HL-60 (cell line): ENCODE measurements around the gene DHRS2.

Source experiments
- DNase-seq, 2 experiments: peaks; one replicate each; pipeline ENCODE4 v3.0.0-alpha.2; 2010 to 2020; ENCODE audit warnings: low read depth in 1 of 2, low spot score in 1 of 2
- H3K27ac ChIP-seq: fragments of 250-450 bp; sonication (Bioruptor Pico); replicated peaks from 2 replicates; pipeline ENCODE4 v1.5.1; 2020; ENCODE audit warnings: mild to moderate bottlenecking, moderate library complexity
- H3K27me3 ChIP-seq: fragments of 250-450 bp; sonication (Bioruptor Pico); 2 replicates; pipeline ENCODE4 v1.5.1; 2021; ENCODE audit warnings: mild to moderate bottlenecking, moderate library complexity; ENCODE audit not compliant: insufficient read depth, poor library complexity, severe bottlenecking
- H3K4me3 ChIP-seq: replicated peaks from 2 replicates; pipeline ENCODE4 v1.5.1; 2011; ENCODE audit warnings: mild to moderate bottlenecking, control low read depth, low read length; ENCODE audit not compliant: insufficient read depth
- GABPA ChIP-seq: IDR thresholded peaks from 2 replicates; pipeline ENCODE4 v1.6.1; 2012; ENCODE audit warnings: low read depth
- POLR2AphosphoS5 ChIP-seq: IDR thresholded peaks from 2 replicates; pipeline ENCODE4 v1.6.1; 2012; ENCODE audit warnings: low read depth
- SPI1 ChIP-seq: IDR thresholded peaks from 2 replicates; pipeline ENCODE4 v1.6.1; 2012; ENCODE audit warnings: low read depth, mild to moderate bottlenecking, borderline replicate concordance
- TF ChIP-seq, protein P1 (sequence below): IDR thresholded peaks from one replicate; pipeline ENCODE4 v1.5.1; 2011; ENCODE audit warnings: low read length, control low read depth, inconsistent platforms; ENCODE audit not compliant: insufficient read depth
- TF ChIP-seq, protein P2 (sequence below): IDR thresholded peaks from 2 replicates; pipeline ENCODE4 v1.6.1; 2012; ENCODE audit warnings: low read depth; ENCODE audit not compliant: insufficient replicate concordance

The DHRS2 gene

DNA sequence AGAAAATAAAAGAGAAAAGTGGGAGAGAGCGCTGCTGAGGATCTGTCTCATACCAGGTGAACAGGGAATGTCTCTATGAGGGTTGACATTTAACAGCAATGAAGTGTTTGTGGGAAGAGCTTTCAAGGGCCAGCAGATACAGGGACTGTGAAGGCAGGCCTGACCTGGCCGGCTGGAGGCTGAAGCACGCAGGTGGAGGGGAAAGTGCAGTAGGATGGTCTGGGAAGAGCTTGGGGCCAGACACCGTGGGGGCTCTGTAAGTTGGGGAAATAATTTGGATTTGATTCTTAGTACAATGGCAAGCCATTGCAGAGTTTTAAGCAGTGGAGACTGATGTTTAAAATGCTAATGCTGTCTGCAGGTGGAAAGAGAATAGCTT is 23.8 kb upstream of the DHRS2 start:
- no peaks in the 10 kb centered on the region for H3K27me3 ChIP-seq

DNA sequence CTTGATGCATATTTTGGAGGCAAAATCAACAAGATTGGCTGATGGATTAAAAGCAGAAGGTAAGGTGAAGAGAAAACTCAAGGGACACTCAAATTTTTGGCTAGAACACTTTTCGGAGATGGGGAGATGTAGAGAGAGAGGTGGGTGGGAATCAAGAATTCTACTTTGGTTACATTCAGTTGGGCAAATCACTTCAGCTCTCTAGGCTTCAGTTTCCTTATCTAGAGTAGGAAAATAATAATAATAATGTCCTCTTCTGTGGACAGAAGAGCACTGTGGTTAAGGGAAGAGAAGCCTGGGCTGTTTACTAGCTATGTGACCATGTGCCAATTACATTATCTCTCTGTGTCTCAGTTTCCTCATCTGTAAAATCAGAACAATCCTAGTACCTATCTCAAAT is 23.4 kb upstream of the DHRS2 start:
- no peak for TF ChIP-seq POLR2AphosphoS5
- TF ChIP-seq, protein P1, sequence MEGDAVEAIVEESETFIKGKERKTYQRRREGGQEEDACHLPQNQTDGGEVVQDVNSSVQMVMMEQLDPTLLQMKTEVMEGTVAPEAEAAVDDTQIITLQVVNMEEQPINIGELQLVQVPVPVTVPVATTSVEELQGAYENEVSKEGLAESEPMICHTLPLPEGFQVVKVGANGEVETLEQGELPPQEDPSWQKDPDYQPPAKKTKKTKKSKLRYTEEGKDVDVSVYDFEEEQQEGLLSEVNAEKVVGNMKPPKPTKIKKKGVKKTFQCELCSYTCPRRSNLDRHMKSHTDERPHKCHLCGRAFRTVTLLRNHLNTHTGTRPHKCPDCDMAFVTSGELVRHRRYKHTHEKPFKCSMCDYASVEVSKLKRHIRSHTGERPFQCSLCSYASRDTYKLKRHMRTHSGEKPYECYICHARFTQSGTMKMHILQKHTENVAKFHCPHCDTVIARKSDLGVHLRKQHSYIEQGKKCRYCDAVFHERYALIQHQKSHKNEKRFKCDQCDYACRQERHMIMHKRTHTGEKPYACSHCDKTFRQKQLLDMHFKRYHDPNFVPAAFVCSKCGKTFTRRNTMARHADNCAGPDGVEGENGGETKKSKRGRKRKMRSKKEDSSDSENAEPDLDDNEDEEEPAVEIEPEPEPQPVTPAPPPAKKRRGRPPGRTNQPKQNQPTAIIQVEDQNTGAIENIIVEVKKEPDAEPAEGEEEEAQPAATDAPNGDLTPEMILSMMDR = no peak
- TF ChIP-seq GABPA = no peak
- TF ChIP-seq SPI1 = no peak
- TF ChIP-seq, protein P2, sequence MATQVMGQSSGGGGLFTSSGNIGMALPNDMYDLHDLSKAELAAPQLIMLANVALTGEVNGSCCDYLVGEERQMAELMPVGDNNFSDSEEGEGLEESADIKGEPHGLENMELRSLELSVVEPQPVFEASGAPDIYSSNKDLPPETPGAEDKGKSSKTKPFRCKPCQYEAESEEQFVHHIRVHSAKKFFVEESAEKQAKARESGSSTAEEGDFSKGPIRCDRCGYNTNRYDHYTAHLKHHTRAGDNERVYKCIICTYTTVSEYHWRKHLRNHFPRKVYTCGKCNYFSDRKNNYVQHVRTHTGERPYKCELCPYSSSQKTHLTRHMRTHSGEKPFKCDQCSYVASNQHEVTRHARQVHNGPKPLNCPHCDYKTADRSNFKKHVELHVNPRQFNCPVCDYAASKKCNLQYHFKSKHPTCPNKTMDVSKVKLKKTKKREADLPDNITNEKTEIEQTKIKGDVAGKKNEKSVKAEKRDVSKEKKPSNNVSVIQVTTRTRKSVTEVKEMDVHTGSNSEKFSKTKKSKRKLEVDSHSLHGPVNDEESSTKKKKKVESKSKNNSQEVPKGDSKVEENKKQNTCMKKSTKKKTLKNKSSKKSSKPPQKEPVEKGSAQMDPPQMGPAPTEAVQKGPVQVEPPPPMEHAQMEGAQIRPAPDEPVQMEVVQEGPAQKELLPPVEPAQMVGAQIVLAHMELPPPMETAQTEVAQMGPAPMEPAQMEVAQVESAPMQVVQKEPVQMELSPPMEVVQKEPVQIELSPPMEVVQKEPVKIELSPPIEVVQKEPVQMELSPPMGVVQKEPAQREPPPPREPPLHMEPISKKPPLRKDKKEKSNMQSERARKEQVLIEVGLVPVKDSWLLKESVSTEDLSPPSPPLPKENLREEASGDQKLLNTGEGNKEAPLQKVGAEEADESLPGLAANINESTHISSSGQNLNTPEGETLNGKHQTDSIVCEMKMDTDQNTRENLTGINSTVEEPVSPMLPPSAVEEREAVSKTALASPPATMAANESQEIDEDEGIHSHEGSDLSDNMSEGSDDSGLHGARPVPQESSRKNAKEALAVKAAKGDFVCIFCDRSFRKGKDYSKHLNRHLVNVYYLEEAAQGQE = no peak
- Histone ChIP-seq H3K27ac (no peak overlapping the region), H3K4me3 (no peak overlapping the region), H3K27me3 (peaks cover 2% of the 10 kb centered on the region)
- no peak for DNase-seq

More for the DNA sequence above, 23.8 kb upstream of the DHRS2 start:
- DNase-seq = no peak
- H3K27ac ChIP-seq = no peak overlapping the region
- no peak overlapping the region for H3K4me3 ChIP-seq
- TF ChIP-seq, protein P2 = no peak
- TF ChIP-seq GABPA (no peak), POLR2AphosphoS5 (no peak), SPI1 (no peak)
- TF ChIP-seq, protein P1 = no peak

DNA sequence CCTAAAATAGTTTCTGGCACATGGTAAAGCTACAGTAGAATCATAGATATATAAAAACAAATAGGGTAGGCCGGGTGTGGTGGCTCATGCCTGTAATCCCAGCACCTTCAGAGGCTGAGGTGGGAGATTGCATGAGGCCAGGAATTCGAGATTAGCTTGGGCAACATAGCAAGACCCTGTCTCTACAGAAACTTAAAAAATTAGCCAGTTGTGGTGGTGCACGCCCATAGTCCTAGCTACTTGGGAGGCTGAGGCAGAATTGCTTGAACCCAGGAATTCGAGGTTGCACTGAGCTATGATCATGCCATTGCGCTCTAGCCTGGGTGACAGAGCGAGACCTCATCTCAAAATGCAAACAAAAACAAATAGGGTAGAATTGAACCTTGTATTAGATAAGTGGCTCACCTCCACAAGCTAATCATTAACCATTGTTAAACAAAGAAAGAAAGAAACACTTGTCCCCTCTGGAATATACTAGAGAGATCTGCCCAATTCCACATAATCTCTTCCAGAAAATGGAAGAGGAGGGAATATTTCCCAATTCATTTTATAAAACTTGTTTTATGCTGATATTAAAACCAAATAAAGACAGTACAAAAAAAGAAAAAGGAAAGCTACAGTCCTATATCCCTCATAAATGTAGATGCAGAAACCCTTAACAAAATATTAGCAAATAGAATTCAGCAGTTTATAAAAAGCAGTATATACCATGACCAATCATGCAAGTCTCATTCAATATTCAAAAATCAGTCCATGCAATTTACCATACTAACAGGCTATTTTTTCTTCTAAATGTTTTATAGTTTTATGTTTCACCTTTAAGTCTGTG is 22.7 kb upstream of the DHRS2 start:
- DNase-seq = no peak
- H3K27me3 ChIP-seq = peaks cover 2% of the 10 kb centered on the region
- no peak for TF ChIP-seq SPI1
- TF ChIP-seq, protein P1 = no peak
- no peak for TF ChIP-seq GABPA
- TF ChIP-seq, protein P2 = no peak
- TF ChIP-seq POLR2AphosphoS5 = no peak
- H3K27ac ChIP-seq = no peak overlapping the region
- H3K4me3 ChIP-seq = no peak overlapping the region
